ENCODE data around the gene CENPA.
"Not testable (repeated sequence)": the region's sequence is repeated elsewhere in the genome, so short reads cannot be mapped to it uniquely, and the experiment has no call there.

The CENPA gene

GRCh38 chr2:26760991-26761390 lies 24.9 kb upstream of the CENPA start:
- not testable (repeated sequence) for H3K4me3 ChIP-seq (ENCODE audit: insufficient read depth, low read depth, low read length)

GRCh38 chr2:26763019-26763418 lies 22.8 kb upstream of the CENPA start:
- H3K9me3 ChIP-seq (ENCODE audit: control insufficient read depth, low read length): no peaks in the 10 kb centered on the region
- no peaks in the 10 kb centered on the region for H3K27me3 ChIP-seq (ENCODE audit: control insufficient read depth, insufficient read depth, low read length, poor library complexity, severe bottlenecking)
- H3K36me3 ChIP-seq (ENCODE audit: control insufficient read depth, insufficient read depth, low read length): no peaks in the 10 kb centered on the region
- H3K4me1 ChIP-seq (ENCODE audit: control insufficient read depth, insufficient read depth, low read length): peaks cover 26% of the 10 kb centered on the region
- H3K4me3 ChIP-seq (ENCODE audit: insufficient read depth, low read depth, low read length): no peak overlapping the region
- no peak overlapping the region for H3K27ac ChIP-seq (ENCODE audit: insufficient read depth, low read depth, low read length, poor library complexity, severe bottlenecking)
- 94 to 97% methylated on average over 10 of the region's 10 CpGs for WGBS, 2 experiments

More at GRCh38 chr2:26760991-26761390, 24.9 kb upstream of the CENPA start:
- H3K27me3 ChIP-seq (ENCODE audit: control insufficient read depth, insufficient read depth, low read length, poor library complexity, severe bottlenecking); H3K27ac ChIP-seq (ENCODE audit: insufficient read depth, low read depth, low read length, poor library complexity, severe bottlenecking); H3K36me3 ChIP-seq (ENCODE audit: control insufficient read depth, insufficient read depth, low read length); H3K9me3 ChIP-seq (ENCODE audit: control insufficient read depth, low read length): not testable (repeated sequence)
- 91% methylated on average over 10 of the region's 10 CpGs for WGBS, 2 experiments
- peaks cover 23% of the 10 kb centered on the region for H3K4me1 ChIP-seq (ENCODE audit: control insufficient read depth, insufficient read depth, low read length)

DNA sequence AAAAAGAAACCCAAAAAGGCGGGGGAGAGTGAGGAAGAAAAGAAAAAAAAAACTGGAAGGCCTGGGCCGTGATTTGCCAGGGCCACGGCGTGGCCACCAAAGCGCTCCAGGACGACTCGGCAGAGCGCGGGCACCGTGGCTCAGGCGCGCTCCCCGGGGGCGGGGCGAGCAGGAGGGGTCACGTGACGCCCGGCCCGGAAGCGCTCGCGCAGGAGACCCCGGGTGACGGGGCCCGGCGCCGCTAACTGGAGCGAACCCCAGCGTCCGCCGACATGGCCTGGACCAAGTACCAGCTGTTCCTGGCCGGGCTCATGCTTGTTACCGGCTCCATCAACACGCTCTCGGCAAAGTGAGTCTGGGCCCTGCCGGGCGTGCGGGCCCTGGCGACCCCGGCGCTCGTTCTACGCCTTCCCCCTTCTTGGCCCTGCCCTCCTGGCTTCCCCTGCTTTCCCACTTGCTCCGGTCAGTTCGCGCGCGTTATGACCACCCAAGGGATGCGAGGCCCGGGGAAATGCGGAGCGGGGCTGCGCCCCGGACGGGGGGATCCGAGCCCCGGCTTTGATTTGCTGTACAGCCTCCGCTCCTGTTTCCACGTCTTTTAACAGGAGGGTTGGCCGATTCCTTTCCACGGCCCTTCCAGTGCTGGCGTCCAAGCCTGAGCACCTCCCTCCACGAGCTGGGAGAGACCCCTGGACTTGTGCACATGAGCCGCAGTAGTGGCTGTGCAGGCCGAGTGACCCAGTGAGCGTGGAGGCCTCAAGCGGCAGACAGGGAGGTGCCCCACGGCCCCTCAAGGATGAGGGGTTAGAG lies 21.6 kb upstream of the CENPA start, which contains the start of gene SLC35F6:
TSS of gene SLC35F6 (plus strand) at position 207 of the 810 bp plus-strand sequence. CDS start at position 273, 66 bp downstream.
- H3K36me3 ChIP-seq (ENCODE audit: control insufficient read depth, insufficient read depth, low read length): no peaks in the 10 kb centered on the region
- H3K4me1 ChIP-seq (ENCODE audit: control insufficient read depth, insufficient read depth, low read length): peaks cover 22% of the 10 kb centered on the region
- WGBS, 2 experiments: 4% methylated on average over 68 of the region's 68 CpGs
- H3K27ac ChIP-seq (ENCODE audit: insufficient read depth, low read depth, low read length, poor library complexity, severe bottlenecking): no peak within 1 kb of the TSS
- peak within 1 kb of the TSS; percentile 64 for H3K4me3 ChIP-seq (ENCODE audit: insufficient read depth, low read depth, low read length)
- no peaks in the 10 kb centered on the region for H3K9me3 ChIP-seq (ENCODE audit: control insufficient read depth, low read length)
- H3K27me3 ChIP-seq (ENCODE audit: control insufficient read depth, insufficient read depth, low read length, poor library complexity, severe bottlenecking): no peaks in the 10 kb centered on the region

DNA sequence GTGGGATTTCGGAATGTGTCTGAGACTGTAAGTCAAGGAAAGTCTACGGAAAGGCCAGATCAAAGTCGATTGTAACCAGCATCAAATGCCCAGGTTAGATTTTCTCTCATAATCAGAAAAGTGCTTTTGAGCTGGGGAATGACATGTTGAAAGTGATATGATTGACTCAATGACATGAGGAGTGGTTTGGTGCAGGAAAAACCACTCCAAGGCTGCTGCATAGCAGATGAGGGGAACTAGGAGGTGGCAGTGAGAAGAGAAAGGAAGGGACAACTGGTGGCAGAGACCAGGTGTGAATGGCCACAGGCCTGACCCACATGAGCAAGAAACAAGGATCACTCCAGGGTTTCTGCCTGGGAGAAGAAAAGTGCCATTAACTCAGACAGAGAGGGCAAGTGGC lies 20.9 kb upstream of the CENPA start:
- H3K27ac ChIP-seq (ENCODE audit: insufficient read depth, low read depth, low read length, poor library complexity, severe bottlenecking): no peak overlapping the region
- 53 to 56% methylated on average over 3 of the region's 3 CpGs for WGBS, 2 experiments
- peak overlapping the region; percentile 64 for H3K4me3 ChIP-seq (ENCODE audit: insufficient read depth, low read depth, low read length)
- no peaks in the 10 kb centered on the region for H3K9me3 ChIP-seq (ENCODE audit: control insufficient read depth, low read length)
- H3K4me1 ChIP-seq (ENCODE audit: control insufficient read depth, insufficient read depth, low read length): peaks cover 25% of the 10 kb centered on the region
- no peaks in the 10 kb centered on the region for H3K36me3 ChIP-seq (ENCODE audit: control insufficient read depth, insufficient read depth, low read length)
- H3K27me3 ChIP-seq (ENCODE audit: control insufficient read depth, insufficient read depth, low read length, poor library complexity, severe bottlenecking): no peaks in the 10 kb centered on the region

DNA sequence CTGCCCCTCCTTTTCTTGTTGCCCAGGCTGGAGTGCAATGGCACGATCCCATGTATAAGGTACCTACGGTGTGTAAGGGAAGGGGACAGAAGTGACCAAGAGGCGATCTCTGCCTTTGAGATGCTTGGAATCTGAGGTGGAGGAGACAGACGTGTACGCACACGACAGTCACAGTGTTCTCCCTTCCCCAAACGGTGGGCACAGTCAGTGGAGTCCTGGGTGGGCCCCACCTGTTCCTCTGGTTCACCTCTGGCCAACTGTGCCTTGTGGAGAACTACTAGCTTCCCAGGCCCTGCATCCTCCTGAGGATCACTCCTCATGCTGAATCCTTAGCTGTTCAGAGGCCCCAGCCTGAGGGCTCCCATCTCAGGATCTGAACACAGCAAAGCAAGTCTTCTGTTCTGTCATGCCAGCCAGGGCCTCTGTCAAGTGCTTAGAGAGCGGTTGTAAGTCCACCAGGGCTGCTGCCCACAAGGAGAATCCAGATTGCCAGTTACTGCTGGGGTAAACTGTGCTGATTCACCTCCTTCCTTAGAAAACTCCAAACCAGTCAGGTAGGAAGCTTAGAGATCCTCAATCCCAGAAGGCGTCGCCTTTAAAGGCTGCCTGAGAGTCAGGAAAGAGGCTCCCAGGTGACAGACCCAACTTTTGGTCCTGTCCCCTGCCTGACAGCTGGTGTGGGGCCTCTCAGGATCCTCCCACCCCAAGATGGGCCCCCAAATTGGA lies 20.2 kb upstream of the CENPA start:
- WGBS, 2 experiments: 96% methylated on average over 10 of the region's 10 CpGs
- Histone ChIP-seq H3K27ac (ENCODE audit: insufficient read depth, low read depth, low read length, poor library complexity, severe bottlenecking) (no peak overlapping the region), H3K9me3 (ENCODE audit: control insufficient read depth, low read length) (no peaks in the 10 kb centered on the region), H3K36me3 (ENCODE audit: control insufficient read depth, insufficient read depth, low read length) (no peaks in the 10 kb centered on the region), H3K4me3 (ENCODE audit: insufficient read depth, low read depth, low read length) (no peak overlapping the region), H3K27me3 (ENCODE audit: control insufficient read depth, insufficient read depth, low read length, poor library complexity, severe bottlenecking) (no peaks in the 10 kb centered on the region), H3K4me1 (ENCODE audit: control insufficient read depth, insufficient read depth, low read length) (peaks cover 25% of the 10 kb centered on the region)

GRCh38 chr2:26767129-26767528 lies 18.7 kb upstream of the CENPA start:
- Histone ChIP-seq H3K4me3 (ENCODE audit: insufficient read depth, low read depth, low read length) (no peak overlapping the region), H3K9me3 (ENCODE audit: control insufficient read depth, low read length) (no peaks in the 10 kb centered on the region), H3K4me1 (ENCODE audit: control insufficient read depth, insufficient read depth, low read length) (peaks cover 26% of the 10 kb centered on the region), H3K27me3 (ENCODE audit: control insufficient read depth, insufficient read depth, low read length, poor library complexity, severe bottlenecking) (no peaks in the 10 kb centered on the region), H3K36me3 (ENCODE audit: control insufficient read depth, insufficient read depth, low read length) (no peaks in the 10 kb centered on the region), H3K27ac (ENCODE audit: insufficient read depth, low read depth, low read length, poor library complexity, severe bottlenecking) (no peak overlapping the region)
- 39 to 40% methylated on average over 5 of the region's 5 CpGs for WGBS, 2 experiments

DNA sequence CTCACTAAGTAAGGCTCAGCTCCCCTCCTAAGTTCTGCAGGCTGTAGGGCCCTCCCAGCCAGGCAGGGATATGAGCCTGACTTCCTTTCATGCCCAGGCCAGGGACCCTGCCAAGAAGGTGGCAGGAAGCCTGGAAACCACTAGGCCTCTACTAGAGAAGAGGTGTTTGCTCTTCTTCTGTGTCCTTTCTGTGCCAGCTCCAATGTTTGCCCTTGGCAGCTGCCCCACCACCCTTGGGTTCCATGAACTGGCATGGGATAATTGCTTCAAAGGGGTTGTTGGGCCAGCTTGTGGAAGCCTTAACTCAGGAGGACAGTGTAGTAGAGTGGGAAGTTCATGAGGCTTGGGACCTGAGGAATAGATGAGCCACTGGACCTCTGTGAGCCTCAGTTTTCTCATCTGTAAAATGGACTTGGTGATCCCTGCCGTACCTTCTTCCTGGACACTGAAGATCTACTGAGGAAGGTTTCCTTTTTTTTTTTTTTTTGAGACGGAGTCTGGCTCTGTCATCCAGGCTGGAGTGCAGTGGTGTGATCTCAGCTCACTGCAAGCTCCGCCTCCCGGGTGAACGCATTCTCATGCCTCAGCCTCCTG lies 17.9 kb upstream of the CENPA start:
- Histone ChIP-seq H3K36me3 (ENCODE audit: control insufficient read depth, insufficient read depth, low read length) (no peaks in the 10 kb centered on the region), H3K27me3 (ENCODE audit: control insufficient read depth, insufficient read depth, low read length, poor library complexity, severe bottlenecking) (no peaks in the 10 kb centered on the region), H3K9me3 (ENCODE audit: control insufficient read depth, low read length) (no peaks in the 10 kb centered on the region), H3K4me1 (ENCODE audit: control insufficient read depth, insufficient read depth, low read length) (peaks cover 28% of the 10 kb centered on the region), H3K27ac (ENCODE audit: insufficient read depth, low read depth, low read length, poor library complexity, severe bottlenecking) (no peak overlapping the region), H3K4me3 (ENCODE audit: insufficient read depth, low read depth, low read length) (no peak overlapping the region)
- 88 to 93% methylated on average over 5 of the region's 5 CpGs for WGBS, 2 experiments

DNA sequence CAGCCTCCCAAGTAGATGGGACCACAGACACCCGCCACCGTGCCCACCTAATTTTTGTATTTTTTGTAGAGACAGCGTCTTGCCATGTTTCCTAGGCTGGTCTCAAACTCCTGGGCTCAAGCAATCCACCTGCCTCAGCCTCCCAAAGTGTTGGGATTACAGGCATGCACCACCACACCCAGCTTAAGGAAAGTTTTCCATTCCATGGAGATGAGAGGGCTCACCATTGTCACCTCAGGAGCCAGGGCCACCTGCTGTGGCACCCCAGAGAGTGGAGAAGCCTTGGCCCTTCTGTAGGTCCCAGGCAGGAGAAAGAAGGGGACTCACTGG lies 17.1 kb upstream of the CENPA start:
- Histone ChIP-seq H3K27ac (ENCODE audit: insufficient read depth, low read depth, low read length, poor library complexity, severe bottlenecking) (no peak overlapping the region), H3K9me3 (ENCODE audit: control insufficient read depth, low read length) (no peaks in the 10 kb centered on the region), H3K4me3 (ENCODE audit: insufficient read depth, low read depth, low read length) (no peak overlapping the region), H3K36me3 (ENCODE audit: control insufficient read depth, insufficient read depth, low read length) (no peaks in the 10 kb centered on the region), H3K4me1 (ENCODE audit: control insufficient read depth, insufficient read depth, low read length) (peaks cover 28% of the 10 kb centered on the region), H3K27me3 (ENCODE audit: control insufficient read depth, insufficient read depth, low read length, poor library complexity, severe bottlenecking) (no peaks in the 10 kb centered on the region)
- WGBS, 2 experiments: 93 to 96% methylated on average over 3 of the region's 3 CpGs

DNA sequence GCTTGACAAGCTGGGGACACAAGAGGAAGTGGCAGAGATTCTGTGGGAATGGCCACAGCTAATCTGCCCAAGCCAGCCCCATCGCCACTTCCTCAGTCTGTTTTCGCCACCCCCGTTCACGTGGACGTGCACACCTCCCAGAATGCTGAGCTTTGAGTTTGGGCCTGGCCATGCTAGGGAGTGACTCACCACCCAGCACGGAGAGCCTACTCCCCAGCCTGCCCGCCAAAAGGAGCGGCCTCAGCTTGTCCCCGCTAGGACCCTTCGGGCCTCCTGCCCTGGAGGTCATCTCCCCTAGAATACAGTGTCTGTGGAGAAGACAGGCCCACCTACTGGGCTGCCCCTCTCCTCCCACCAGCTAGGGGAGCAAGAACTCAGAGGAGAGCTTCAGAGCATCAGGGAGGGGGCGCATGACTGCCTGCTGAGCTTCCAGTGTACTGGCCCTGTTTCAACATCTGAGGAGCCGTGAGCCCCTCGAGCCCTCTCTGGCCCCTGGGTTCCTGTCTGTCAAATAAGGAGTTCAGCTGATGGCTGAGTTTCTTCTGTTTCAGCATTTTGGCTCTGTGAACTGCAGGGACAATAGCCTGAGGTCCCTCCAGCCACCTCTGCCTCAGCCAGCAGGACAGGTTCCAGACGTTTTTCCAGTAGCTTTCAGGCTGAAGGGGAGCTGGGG lies 16.6 kb upstream of the CENPA start:
- no peak overlapping the region for H3K27ac ChIP-seq (ENCODE audit: insufficient read depth, low read depth, low read length, poor library complexity, severe bottlenecking)
- no peak overlapping the region for H3K4me3 ChIP-seq (ENCODE audit: insufficient read depth, low read depth, low read length)
- peaks cover 28% of the 10 kb centered on the region for H3K4me1 ChIP-seq (ENCODE audit: control insufficient read depth, insufficient read depth, low read length)
- 80 to 82% methylated on average over 14 of the region's 14 CpGs for WGBS, 2 experiments
- no peaks in the 10 kb centered on the region for H3K9me3 ChIP-seq (ENCODE audit: control insufficient read depth, low read length)
- H3K27me3 ChIP-seq (ENCODE audit: control insufficient read depth, insufficient read depth, low read length, poor library complexity, severe bottlenecking): no peaks in the 10 kb centered on the region
- no peaks in the 10 kb centered on the region for H3K36me3 ChIP-seq (ENCODE audit: control insufficient read depth, insufficient read depth, low read length)

Data from ectodermal cell (in vitro differentiated cells).